Loucy (cell line): ENCODE results near the gene PREPL.

Experiments used
- H2AFZ ChIP-seq: fragments of 200-600 bp; sonication (generic); 2 replicates; pipeline ENCODE4 v1.6.0; 2016; ENCODE audit warnings: antibody characterized with exemption, mild to moderate bottlenecking, low read length, moderate library complexity
- H3F3A ChIP-seq: fragments of 200-600 bp; 2 replicates; pipeline ENCODE4 v1.6.0; 2016; ENCODE audit warnings: antibody characterized with exemption, low read depth, mild to moderate bottlenecking
- H3K27me3 ChIP-seq: fragments of 200-600 bp; sonication (generic); 2 replicates; pipeline ENCODE4 v1.6.1; 2014; ENCODE audit warnings: low read length, mild to moderate bottlenecking; ENCODE audit not compliant: insufficient read depth, poor library complexity, severe bottlenecking
- H3K36me3 ChIP-seq: fragments of 200-600 bp; sonication (generic); 2 replicates; pipeline ENCODE4 v1.6.1; 2016; ENCODE audit warnings: low read length; ENCODE audit not compliant: insufficient read depth
- H3K4me1 ChIP-seq: fragments of 200-600 bp; sonication (generic); 2 replicates; pipeline ENCODE4 v1.5.1; 2014; ENCODE audit warnings: low read length, mild to moderate bottlenecking; ENCODE audit not compliant: insufficient read depth, poor library complexity, severe bottlenecking
- H3K4me2 ChIP-seq: fragments of 200-600 bp; sonication (generic); 2 replicates; pipeline ENCODE4 v1.6.0; 2014; ENCODE audit warnings: antibody characterized with exemption, low read length, low read depth, mild to moderate bottlenecking; ENCODE audit not compliant: poor library complexity, severe bottlenecking
- H3K4me3 ChIP-seq: fragments of 200-600 bp; sonication (generic); 2 replicates; pipeline ENCODE4 v1.5.1; 2014; ENCODE audit warnings: low read length, mild to moderate bottlenecking, mixed read lengths; ENCODE audit not compliant: poor library complexity, severe bottlenecking
- H3K79me2 ChIP-seq: fragments of 200-600 bp; sonication (generic); 2 replicates; pipeline ENCODE4 v1.6.1; 2014; ENCODE audit warnings: low read length; ENCODE audit not compliant: insufficient read depth
- H3K9ac ChIP-seq: fragments of 200-600 bp; sonication (generic); 2 replicates; pipeline ENCODE4 v1.6.0; 2014; ENCODE audit warnings: mild to moderate bottlenecking, low read depth, low read length, moderate library complexity; ENCODE audit not compliant: poor library complexity, severe bottlenecking
- H3K9me2 ChIP-seq: fragments of 200-600 bp; sonication (generic); replicated peaks from 2 replicates; pipeline ENCODE4 v1.6.1; 2016; ENCODE audit warnings: low read depth, low read length, mixed read lengths
- H3K9me3 ChIP-seq: fragments of 200-600 bp; sonication (generic); 2 replicates; pipeline ENCODE4 v1.6.1; 2014; ENCODE audit warnings: mild to moderate bottlenecking, antibody characterized with exemption, low read length, low read depth; ENCODE audit not compliant: insufficient read depth
- H4K20me1 ChIP-seq: fragments of 200-600 bp; sonication (generic); 2 replicates; pipeline ENCODE4 v1.6.0; 2014; ENCODE audit warnings: antibody characterized with exemption, low read length, mild to moderate bottlenecking; ENCODE audit not compliant: insufficient read depth, poor library complexity, severe bottlenecking
- CTCF ChIP-seq: fragments of 200-600 bp; sonication (generic); conservative IDR thresholded peaks from 2 replicates; pipeline ENCODE4 v1.5.1; 2014; ENCODE audit warnings: mild to moderate bottlenecking, antibody characterized with exemption, low read length
- EZH2phosphoT487 ChIP-seq: fragments of 200-600 bp; IDR thresholded peaks from 2 replicates; pipeline ENCODE4 v1.6.1; 2018; ENCODE audit warnings: antibody characterized with exemption, mild to moderate bottlenecking, moderate library complexity, borderline replicate concordance

Gene PREPL

GRCh38 chr2:44361330-44362206 is at the start of gene PREPL, which contains the start of gene CAMKMT:
PREPL (minus strand) TSS chr2:44361494; CDS start chr2:44346342, 15,152 bp downstream.
CAMKMT (plus strand) TSS chr2:44361947.
- TF ChIP-seq EZH2phosphoT487 (no peak), CTCF (no peak)
- H3K36me3 ChIP-seq = no peaks in the 10 kb centered on the region
- H4K20me1 ChIP-seq = peaks cover 14% of the 10 kb centered on the region
- H2AFZ ChIP-seq = peak within 1 kb of the TSS; percentile 95
- H3F3A ChIP-seq = 0 out of 2 replicates have a peak, but pooled peaks cover 2% of the 10 kb centered on the region
- no peaks in the 10 kb centered on the region for H3K27me3 ChIP-seq
- H3K4me3 ChIP-seq = peak within 1 kb of the TSS; percentile 81
- H3K4me2 ChIP-seq = peak within 1 kb of the TSS; percentile 95
- H3K4me1 ChIP-seq = peaks cover 27% of the 10 kb centered on the region
- peaks cover 23% of the 10 kb centered on the region; the same call in 1 of the 2 replicates for H3K79me2 ChIP-seq
- no peaks in the 10 kb centered on the region for H3K9me2 ChIP-seq
- no peaks in the 10 kb centered on the region for H3K9me3 ChIP-seq
- H3K9ac ChIP-seq = peak within 1 kb of the TSS; percentile 84

DNA sequence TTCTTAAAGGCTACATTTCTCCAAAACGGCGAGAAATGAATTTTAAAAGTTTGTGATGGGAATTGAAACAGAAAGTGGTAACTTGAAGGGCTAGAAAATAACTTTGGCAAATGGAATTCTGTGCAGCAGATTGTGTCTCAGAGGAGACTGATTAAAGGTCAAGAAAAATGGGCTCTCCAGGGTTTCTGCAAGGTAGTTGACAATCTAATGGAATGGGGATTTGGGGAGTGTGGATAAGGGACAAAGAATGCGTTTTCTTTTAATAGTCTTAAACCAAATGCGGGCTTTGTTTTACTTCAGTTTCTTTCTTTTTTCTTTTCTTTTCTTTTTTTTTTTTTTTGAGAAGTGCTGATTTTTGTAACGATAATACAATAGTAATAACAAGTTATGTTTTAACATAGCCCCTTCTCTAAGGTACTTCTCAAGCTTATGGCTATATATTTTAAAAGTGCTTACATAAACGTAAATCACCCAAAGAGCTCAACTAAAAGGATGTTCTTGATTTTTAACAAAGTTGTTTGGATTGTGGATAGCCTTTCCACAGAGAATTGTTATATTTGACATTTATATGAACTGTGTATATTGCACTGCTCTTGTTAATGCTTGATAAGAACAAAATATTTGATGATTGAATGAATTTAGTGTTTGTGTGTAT is 37.1 kb upstream of the PREPL start:
- no peak overlapping the region for H3K9ac ChIP-seq
- H3K4me3 ChIP-seq = no peak overlapping the region
- H3K79me2 ChIP-seq = no peaks in the 10 kb centered on the region
- TF ChIP-seq CTCF = no peak
- no peak for TF ChIP-seq EZH2phosphoT487
- H3F3A ChIP-seq = no peaks in the 10 kb centered on the region
- H2AFZ ChIP-seq = no peak overlapping the region
- H3K9me3 ChIP-seq = no peaks in the 10 kb centered on the region
- no peaks in the 10 kb centered on the region for H3K9me2 ChIP-seq
- no peaks in the 10 kb centered on the region for H4K20me1 ChIP-seq
- H3K36me3 ChIP-seq = no peaks in the 10 kb centered on the region
- no peaks in the 10 kb centered on the region for H3K27me3 ChIP-seq
- no peak overlapping the region for H3K4me2 ChIP-seq
- H3K4me1 ChIP-seq = no peaks in the 10 kb centered on the region

DNA sequence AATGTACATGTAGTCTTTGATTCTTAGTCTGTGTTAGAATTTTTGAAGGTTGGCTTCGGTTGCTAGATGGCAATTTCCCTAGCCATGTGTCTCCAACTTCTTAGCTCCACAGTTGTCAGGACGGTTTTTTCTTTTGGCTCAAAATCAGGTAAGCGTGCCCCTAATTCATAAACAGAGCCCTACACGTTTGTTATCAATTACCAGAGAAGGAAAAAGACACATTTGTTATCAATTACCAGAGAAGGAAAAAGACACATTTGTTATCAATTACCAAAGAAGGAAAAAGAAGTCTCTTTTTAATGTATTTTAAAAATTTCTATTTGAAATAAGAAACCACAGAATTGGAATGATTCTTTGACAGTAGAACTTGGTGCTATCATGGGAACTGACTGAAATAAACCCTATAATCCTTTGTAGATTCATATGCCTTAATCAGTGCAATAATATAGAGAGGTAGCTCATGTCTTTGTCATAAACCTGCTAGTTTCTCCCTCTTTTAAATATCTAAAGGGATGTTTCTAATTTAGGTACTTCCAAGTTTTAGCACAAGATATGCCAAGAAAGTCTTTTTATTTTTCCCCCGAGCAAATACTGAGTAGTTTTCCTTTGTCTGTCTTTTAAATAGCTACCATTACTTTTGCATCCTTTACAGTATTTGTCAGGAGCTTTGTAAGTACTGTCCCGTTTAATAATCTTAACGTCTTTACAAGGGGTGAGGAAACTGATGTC is 36.3 kb upstream of the PREPL start:
- no peaks in the 10 kb centered on the region for H3K9me2 ChIP-seq
- no peak overlapping the region for H3K4me2 ChIP-seq

More for the DNA sequence above, 36.3 kb upstream of the PREPL start:
- Histone ChIP-seq H4K20me1 (no peaks in the 10 kb centered on the region), H3K9me3 (no peaks in the 10 kb centered on the region), H2AFZ (no peak overlapping the region), H3K36me3 (no peaks in the 10 kb centered on the region), H3K4me1 (no peaks in the 10 kb centered on the region), H3K9ac (no peak overlapping the region), H3K4me3 (no peak overlapping the region), H3K79me2 (no peaks in the 10 kb centered on the region), H3K27me3 (no peaks in the 10 kb centered on the region), H3F3A (no peaks in the 10 kb centered on the region)
- TF ChIP-seq EZH2phosphoT487 (no peak), CTCF (no peak)
